ENCODE results near the gene CFAP20DC. TPM values are rescaled to one million over a fixed set of nuclear protein-coding genes. Genes with fewer than 3 reads are reported as not detected.

Gene CFAP20DC
- total and polyA plus RNA-seq, 2 of the 8 experiments (the other 6 are each of a cell fraction or from before 2014, with no cell fraction given) = 2.2 to 2.8 TPM

DNA sequence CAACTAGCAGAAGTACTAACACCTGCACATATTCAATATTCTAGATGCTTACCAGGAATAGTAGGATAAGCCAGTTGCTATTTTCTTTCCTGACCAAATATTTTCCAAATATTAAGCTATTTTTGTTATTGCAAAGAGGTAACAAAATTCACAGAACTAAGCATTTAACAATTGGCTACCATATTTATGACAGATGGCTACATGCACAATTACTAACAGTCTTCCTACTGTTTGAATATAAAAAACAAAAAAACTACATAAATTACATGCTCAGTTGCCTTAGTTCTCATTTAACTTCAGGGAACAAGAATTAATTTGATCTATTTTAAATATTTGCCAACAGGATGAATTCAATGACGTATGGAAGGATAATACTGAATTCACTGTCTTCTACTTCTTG, 36.2 kb downstream of the CFAP20DC start (continued):
- TF ChIP-seq, protein P1, sequence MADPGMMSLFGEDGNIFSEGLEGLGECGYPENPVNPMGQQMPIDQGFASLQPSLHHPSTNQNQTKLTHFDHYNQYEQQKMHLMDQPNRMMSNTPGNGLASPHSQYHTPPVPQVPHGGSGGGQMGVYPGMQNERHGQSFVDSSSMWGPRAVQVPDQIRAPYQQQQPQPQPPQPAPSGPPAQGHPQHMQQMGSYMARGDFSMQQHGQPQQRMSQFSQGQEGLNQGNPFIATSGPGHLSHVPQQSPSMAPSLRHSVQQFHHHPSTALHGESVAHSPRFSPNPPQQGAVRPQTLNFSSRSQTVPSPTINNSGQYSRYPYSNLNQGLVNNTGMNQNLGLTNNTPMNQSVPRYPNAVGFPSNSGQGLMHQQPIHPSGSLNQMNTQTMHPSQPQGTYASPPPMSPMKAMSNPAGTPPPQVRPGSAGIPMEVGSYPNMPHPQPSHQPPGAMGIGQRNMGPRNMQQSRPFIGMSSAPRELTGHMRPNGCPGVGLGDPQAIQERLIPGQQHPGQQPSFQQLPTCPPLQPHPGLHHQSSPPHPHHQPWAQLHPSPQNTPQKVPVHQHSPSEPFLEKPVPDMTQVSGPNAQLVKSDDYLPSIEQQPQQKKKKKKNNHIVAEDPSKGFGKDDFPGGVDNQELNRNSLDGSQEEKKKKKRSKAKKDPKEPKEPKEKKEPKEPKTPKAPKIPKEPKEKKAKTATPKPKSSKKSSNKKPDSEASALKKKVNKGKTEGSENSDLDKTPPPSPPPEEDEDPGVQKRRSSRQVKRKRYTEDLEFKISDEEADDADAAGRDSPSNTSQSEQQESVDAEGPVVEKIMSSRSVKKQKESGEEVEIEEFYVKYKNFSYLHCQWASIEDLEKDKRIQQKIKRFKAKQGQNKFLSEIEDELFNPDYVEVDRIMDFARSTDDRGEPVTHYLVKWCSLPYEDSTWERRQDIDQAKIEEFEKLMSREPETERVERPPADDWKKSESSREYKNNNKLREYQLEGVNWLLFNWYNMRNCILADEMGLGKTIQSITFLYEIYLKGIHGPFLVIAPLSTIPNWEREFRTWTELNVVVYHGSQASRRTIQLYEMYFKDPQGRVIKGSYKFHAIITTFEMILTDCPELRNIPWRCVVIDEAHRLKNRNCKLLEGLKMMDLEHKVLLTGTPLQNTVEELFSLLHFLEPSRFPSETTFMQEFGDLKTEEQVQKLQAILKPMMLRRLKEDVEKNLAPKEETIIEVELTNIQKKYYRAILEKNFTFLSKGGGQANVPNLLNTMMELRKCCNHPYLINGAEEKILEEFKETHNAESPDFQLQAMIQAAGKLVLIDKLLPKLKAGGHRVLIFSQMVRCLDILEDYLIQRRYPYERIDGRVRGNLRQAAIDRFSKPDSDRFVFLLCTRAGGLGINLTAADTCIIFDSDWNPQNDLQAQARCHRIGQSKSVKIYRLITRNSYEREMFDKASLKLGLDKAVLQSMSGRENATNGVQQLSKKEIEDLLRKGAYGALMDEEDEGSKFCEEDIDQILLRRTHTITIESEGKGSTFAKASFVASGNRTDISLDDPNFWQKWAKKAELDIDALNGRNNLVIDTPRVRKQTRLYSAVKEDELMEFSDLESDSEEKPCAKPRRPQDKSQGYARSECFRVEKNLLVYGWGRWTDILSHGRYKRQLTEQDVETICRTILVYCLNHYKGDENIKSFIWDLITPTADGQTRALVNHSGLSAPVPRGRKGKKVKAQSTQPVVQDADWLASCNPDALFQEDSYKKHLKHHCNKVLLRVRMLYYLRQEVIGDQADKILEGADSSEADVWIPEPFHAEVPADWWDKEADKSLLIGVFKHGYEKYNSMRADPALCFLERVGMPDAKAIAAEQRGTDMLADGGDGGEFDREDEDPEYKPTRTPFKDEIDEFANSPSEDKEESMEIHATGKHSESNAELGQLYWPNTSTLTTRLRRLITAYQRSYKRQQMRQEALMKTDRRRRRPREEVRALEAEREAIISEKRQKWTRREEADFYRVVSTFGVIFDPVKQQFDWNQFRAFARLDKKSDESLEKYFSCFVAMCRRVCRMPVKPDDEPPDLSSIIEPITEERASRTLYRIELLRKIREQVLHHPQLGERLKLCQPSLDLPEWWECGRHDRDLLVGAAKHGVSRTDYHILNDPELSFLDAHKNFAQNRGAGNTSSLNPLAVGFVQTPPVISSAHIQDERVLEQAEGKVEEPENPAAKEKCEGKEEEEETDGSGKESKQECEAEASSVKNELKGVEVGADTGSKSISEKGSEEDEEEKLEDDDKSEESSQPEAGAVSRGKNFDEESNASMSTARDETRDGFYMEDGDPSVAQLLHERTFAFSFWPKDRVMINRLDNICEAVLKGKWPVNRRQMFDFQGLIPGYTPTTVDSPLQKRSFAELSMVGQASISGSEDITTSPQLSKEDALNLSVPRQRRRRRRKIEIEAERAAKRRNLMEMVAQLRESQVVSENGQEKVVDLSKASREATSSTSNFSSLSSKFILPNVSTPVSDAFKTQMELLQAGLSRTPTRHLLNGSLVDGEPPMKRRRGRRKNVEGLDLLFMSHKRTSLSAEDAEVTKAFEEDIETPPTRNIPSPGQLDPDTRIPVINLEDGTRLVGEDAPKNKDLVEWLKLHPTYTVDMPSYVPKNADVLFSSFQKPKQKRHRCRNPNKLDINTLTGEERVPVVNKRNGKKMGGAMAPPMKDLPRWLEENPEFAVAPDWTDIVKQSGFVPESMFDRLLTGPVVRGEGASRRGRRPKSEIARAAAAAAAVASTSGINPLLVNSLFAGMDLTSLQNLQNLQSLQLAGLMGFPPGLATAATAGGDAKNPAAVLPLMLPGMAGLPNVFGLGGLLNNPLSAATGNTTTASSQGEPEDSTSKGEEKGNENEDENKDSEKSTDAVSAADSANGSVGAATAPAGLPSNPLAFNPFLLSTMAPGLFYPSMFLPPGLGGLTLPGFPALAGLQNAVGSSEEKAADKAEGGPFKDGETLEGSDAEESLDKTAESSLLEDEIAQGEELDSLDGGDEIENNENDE (IDR thresholded peaks at IDR 0.05; ENCODE audit: insufficient replicate concordance, low read length) = no peak
- TF ChIP-seq KDM5A (IDR thresholded peaks at IDR 0.05; ENCODE audit: low read length) (no peak), EP300 (IDR thresholded peaks at IDR 0.05; ENCODE audit: borderline replicate concordance in 1 of 2, low read depth in 2 of 2, low read length in 2 of 2) (no peak), JUN (IDR thresholded peaks at IDR 0.05; ENCODE audit: low read depth, low read length) (no peak), FOSL1 (IDR thresholded peaks at IDR 0.05; ENCODE audit: insufficient read depth, low read depth, low read length) (no peak), RNF2 (IDR thresholded peaks at IDR 0.05; ENCODE audit: borderline replicate concordance, low read depth, low read length, missing control alignments, poor library complexity, severe bottlenecking) (no peak), HDAC2 (IDR thresholded peaks at IDR 0.05; ENCODE audit: borderline replicate concordance in 1 of 2, low read depth in 2 of 2, low read length in 2 of 2) (no peak), SUZ12 (IDR thresholded peaks at IDR 0.05; ENCODE audit: low read length) (no peak)

Measured in H1 (cell line).